Hematopoietic multipotent progenitor cell treated with erythropoietin and hydrocortisone succinate and interleukin-3 and kit ligand, for 15 days (in vitro differentiated cells): Measurements from ENCODE around the gene SSBP1.
A peak's percentile ranks its signal among the peaks of the same experiment; 100 is the strongest.

ENCODE experiments used
- DNase-seq: peaks from one replicate; pipeline ENCODE4 v3.0.0-alpha.2; 2015; ENCODE audit warnings: low spot score

Gene SSBP1

GRCh38 chr7:141776374-141776773 is 38.2 kb downstream of the SSBP1 start, which contains the start of gene TAS2R4:
TSS of gene TAS2R4 (plus strand) at chr7:141776674. CDS start at chr7:141778489, 1,815 bp downstream.
- no peak for DNase-seq

GRCh38 chr7:141785706-141786552 is 47.8 kb downstream of the SSBP1 start:
- DNase-seq, result peak; percentile 54

GRCh38 chr7:141788296-141788695 is 50.1 kb downstream of the SSBP1 start:
- DNase-seq, result no peak

- DNase-seq, result no peak
Observed at GRCh38 chr7:141789917-141790316, 51.8 kb downstream of the SSBP1 start, which contains the start of gene TAS2R5. TSS of gene TAS2R5 (plus strand) at chr7:141790217. CDS start at chr7:141790362, 145 bp downstream.

- DNase-seq, result no peak
Observed at GRCh38 chr7:141792526-141792925, 54.4 kb downstream of the SSBP1 start.
